Esophagus squamous epithelium (tissue), 5 donors: ENCODE results near the gene RNF126. TPM values are rescaled to one million over a fixed set of nuclear protein-coding genes. Genes with fewer than 3 reads are reported as not detected.

Experiments used
- DNase-seq: peaks from one replicate; lab custom pipeline; 2025; lab: John Stamatoyannopoulos, UW
- H3K27ac ChIP-seq, 4 donors: fragments of 200-600 bp; sonication (generic); one replicate each; pipeline ENCODE4 v1.5.1; 2016 to 2019; ENCODE audit warnings: mild to moderate bottlenecking in 1 of 4
- H3K27me3 ChIP-seq, 4 donors: fragments of 200-600 bp; sonication (generic); 1 replicate in 3 of 4; 2 replicates in 1 of 4; pipeline versions ENCODE4 v1.5.1 to v1.6.0; 2017 to 2021; ENCODE audit warnings: antibody characterized with exemption in 1 of 4
- H3K36me3 ChIP-seq, 3 donors: fragments of 200-600 bp; sonication (generic); one replicate each; pipeline ENCODE4 v1.5.1; 2016 to 2019
- H3K4me1 ChIP-seq, 3 donors: fragments of 200-600 bp; sonication (generic); one replicate each; pipeline ENCODE4 v1.5.1; 2017 to 2019
- H3K4me3 ChIP-seq, 4 donors: fragments of 200-600 bp; sonication (generic); 1 replicate in 3 of 4; 2 replicates in 1 of 4; pipeline ENCODE4 v1.5.1; 2016 to 2019; ENCODE audit warnings: mild to moderate bottlenecking in 2 of 4, moderate library complexity in 1 of 4
- H3K9me3 ChIP-seq, 3 donors: fragments of 200-600 bp; sonication (generic); one replicate each; pipeline ENCODE4 v1.5.1; 2016 to 2019
- POLR2A ChIP-seq, 4 donors: fragments of 450-650 bp; IDR thresholded peaks; one replicate each; pipeline ENCODE4 v1.6.1; 2017; ENCODE audit warnings: antibody characterized with exemption in 4 of 4, mild to moderate bottlenecking in 4 of 4, moderate library complexity in 3 of 4
- WGBS, 2 donors: methylation state at CpG; one replicate each; pipeline ENCODE4 v1.1.5; 2018; 5-methylcytosine and 5-hydroxymethylcytosine counted together
- intact Hi-C: fragments of 100-400 bp; cut with DNase I; formaldehyde crosslinking; loops from one replicate; pipeline ENCODE4 v1.15.0; 2022
- total RNA-seq, 4 donors: library from RNA; depleted of rRNA; stranded (reverse); fragments of >200 nt; gene quantifications; one replicate each; pipeline ENCODE4 v1.1.0, GENCODE V29; 2016
- TF ChIP-seq, protein P1 (sequence below), 6 experiments: fragments of 450-650 bp in 4 of 6; fragments of 200-600 bp in 2 of 6; sonication (generic) in 2 of 6; IDR thresholded peaks; one replicate each; pipeline ENCODE4 v1.5.1; 2016 to 2019; ENCODE audit warnings: antibody characterized with exemption in 6 of 6, mild to moderate bottlenecking in 4 of 6, moderate library complexity in 4 of 6
- donor health status: DM: yes; HTN: yes; CAD: no.

Gene RNF126
- total RNA-seq, 4 donors from 2014 or later, result 82.1 to 118 (median 98.4) TPM

GRCh38 chr19:685454-685931 is 22.5 kb upstream of the RNF126 start:
- H3K4me1 ChIP-seq, result peaks cover 0 to 10% (median 3%) of the 10 kb centered on the region in 3 donors
- intact Hi-C loops, result no loop called here
- 76 to 87% methylated on average over 5 to 13 of the region's 31 CpGs for whole genome bisulfite sequencing, 2 donors
- no peaks in the 10 kb centered on the region for H3K36me3 ChIP-seq
- TF ChIP-seq POLR2A (IDR thresholded peaks at IDR 0.05), result no peak
- TF ChIP-seq, protein P1, sequence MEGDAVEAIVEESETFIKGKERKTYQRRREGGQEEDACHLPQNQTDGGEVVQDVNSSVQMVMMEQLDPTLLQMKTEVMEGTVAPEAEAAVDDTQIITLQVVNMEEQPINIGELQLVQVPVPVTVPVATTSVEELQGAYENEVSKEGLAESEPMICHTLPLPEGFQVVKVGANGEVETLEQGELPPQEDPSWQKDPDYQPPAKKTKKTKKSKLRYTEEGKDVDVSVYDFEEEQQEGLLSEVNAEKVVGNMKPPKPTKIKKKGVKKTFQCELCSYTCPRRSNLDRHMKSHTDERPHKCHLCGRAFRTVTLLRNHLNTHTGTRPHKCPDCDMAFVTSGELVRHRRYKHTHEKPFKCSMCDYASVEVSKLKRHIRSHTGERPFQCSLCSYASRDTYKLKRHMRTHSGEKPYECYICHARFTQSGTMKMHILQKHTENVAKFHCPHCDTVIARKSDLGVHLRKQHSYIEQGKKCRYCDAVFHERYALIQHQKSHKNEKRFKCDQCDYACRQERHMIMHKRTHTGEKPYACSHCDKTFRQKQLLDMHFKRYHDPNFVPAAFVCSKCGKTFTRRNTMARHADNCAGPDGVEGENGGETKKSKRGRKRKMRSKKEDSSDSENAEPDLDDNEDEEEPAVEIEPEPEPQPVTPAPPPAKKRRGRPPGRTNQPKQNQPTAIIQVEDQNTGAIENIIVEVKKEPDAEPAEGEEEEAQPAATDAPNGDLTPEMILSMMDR (IDR thresholded peaks at IDR 0.05), result no peak
- no peaks in the 10 kb centered on the region for H3K9me3 ChIP-seq
- H3K4me3 ChIP-seq, result no peak overlapping the region
- H3K27ac ChIP-seq, result no peak overlapping the region
- no peaks in the 10 kb centered on the region for H3K27me3 ChIP-seq
- no peak for DNase-seq

DNA sequence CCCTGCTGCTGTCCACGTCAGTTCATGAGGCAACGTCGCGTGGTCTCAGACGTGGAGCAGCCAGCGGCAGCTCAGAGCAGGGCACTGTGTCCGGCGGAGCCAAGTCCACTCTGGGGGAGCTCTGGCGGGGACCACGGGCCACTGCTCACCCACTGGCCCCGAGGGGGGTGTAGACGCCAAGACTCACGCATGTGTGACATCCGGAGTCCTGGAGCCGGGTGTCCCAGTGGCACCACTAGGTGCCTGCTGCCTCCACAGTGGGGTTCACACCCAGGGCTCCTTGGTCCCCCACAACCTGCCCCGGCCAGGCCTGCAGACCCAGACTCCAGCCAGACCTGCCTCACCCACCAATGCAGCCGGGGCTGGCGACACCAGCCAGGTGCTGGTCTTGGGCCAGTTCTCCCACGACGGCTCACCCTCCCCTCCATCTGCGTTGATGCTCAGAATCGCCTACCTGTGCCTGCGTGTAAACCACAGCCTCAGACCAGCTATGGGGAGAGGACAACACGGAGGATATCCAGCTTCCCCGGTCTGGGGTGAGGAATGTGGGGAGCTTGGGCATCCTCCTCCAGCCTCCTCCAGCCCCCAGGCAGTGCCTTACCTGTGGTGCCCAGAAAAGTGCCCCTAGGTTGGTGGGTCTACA is 19.8 kb upstream of the RNF126 start:
- Histone ChIP-seq H3K36me3 (no peaks in the 10 kb centered on the region), H3K4me1 (peaks cover 13 to 33% (median 18%) of the 10 kb centered on the region in 3 donors), H3K27me3 (peaks cover 0 to 2% (median 0%) of the 10 kb centered on the region in 4 donors), H3K27ac (no peak overlapping the region), H3K9me3 (no peaks in the 10 kb centered on the region), H3K4me3 (no peak overlapping the region)
- intact Hi-C loops, result no loop called here
- DNase-seq, result no peak
- TF ChIP-seq POLR2A (IDR thresholded peaks at IDR 0.05), result no peak
- TF ChIP-seq, protein P1 (IDR thresholded peaks at IDR 0.05), result no peak
- 38 to 60% methylated on average over 1 to 5 of the region's 25 CpGs for WGBS, 2 donors

DNA sequence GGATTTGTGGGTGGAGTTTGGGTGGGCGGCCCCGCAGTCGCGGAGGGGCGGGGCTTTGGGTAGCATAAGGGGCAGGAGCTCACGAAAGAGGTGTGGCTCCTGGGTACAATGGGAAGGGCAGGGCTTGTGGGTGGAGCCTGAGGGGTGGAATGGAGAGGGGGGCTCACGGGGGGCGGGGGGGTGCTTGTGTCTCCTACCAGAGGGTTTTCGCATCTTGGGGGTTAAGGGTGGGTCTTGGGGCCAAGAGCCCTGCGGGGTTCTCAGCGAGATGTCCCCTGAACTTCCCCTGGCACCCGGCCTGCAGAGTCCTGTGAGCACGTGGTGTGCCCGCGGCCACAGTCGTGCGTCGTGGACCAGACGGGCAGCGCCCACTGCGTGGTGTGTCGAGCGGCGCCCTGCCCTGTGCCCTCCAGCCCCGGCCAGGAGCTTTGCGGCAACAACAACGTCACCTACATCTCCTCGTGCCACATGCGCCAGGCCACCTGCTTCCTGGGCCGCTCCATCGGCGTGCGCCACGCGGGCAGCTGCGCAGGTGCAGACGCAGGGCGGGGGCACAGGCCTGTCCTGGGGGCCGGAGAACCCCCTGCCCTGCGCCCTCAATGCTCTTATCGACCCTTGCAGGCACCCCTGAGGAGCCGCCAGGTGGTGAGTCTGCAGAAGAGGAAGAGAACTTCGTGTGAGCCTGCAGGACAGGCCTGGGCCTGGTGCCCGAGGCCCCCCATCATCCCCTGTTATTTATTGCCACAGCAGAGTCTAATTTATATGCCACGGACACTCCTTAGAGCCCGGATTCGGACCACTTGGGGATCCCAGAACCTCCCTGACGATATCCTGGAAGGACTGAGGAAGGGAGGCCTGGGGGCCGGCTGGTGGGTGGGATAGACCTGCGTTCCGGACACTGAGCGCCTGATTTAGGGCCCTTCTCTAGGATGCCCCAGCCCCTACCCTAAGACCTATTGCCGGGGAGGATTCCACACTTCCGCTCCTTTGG is 18.3 kb upstream of the RNF126 start:
- peaks cover 27 to 48% (median 31%) of the 10 kb centered on the region in 3 donors for H3K4me1 ChIP-seq
- WGBS, 2 donors, result 47 to 60% methylated on average over 8 to 17 of the region's 54 CpGs
- no peaks in the 10 kb centered on the region for H3K9me3 ChIP-seq
- TF ChIP-seq, protein P1 (IDR thresholded peaks at IDR 0.05), result no peak
- TF ChIP-seq POLR2A (IDR thresholded peaks at IDR 0.05), result no peak
- intact Hi-C loops, result no loop called here
- no peak for DNase-seq
- H3K27me3 ChIP-seq, result peaks cover 0 to 17% (median 0%) of the 10 kb centered on the region in 4 donors
- no peaks in the 10 kb centered on the region for H3K36me3 ChIP-seq
- H3K4me3 ChIP-seq, result peak overlapping the region; percentile 27 to 95 (median 74)
- H3K27ac ChIP-seq, result peak overlapping the region; percentile 91 to 98 (median 96)

- intact Hi-C loops, result no loop called here
- 0% methylated on average over 4 to 7 of the region's 70 CpGs for WGBS, 2 donors
- Histone ChIP-seq H3K4me3 (peak overlapping the region; percentile 57 to 95 (median 92)), H3K36me3 (no peaks in the 10 kb centered on the region), H3K9me3 (no peaks in the 10 kb centered on the region), H3K4me1 (peaks cover 33 to 57% (median 36%) of the 10 kb centered on the region in 3 donors), H3K27ac (peak overlapping the region; percentile 91 to 98 (median 96)), H3K27me3 (peaks cover 0 to 24% (median 0%) of the 10 kb centered on the region in 4 donors)
- peak in 2 of 4 donors; percentile 92 to 93 for TF ChIP-seq POLR2A (IDR thresholded peaks at IDR 0.05)
- TF ChIP-seq, protein P1 (IDR thresholded peaks at IDR 0.05), result peak; percentile 14 to 58 (median 49)
- DNase-seq, result peak; percentile 97
Measured at GRCh38 chr19:680287-681028, 17.4 kb upstream of the RNF126 start.
